Measurements from ENCODE around the gene CFAP69.
"Not testable (repeated sequence)": the region's sequence is repeated elsewhere in the genome, so short reads cannot be mapped to it uniquely, and the experiment has no call there.

Gene CFAP69

GRCh38 chr7:90232430-90232829 is 12.5 kb upstream of the CFAP69 start:
- no peak for DNase-seq

GRCh38 chr7:90233569-90233968 is 11.4 kb upstream of the CFAP69 start:
- no peak for DNase-seq

- no peak for DNase-seq
Measured at GRCh38 chr7:90236721-90237289, 8.2 kb upstream of the CFAP69 start.

- no peak for DNase-seq
Measured at GRCh38 chr7:90238022-90238421, 7.0 kb upstream of the CFAP69 start.

- DNase-seq: no peak
Measured at GRCh38 chr7:90238583-90238982, 6.4 kb upstream of the CFAP69 start.

GRCh38 chr7:90239050-90239449 is 5.9 kb upstream of the CFAP69 start:
- no peak for DNase-seq

GRCh38 chr7:90239625-90240228 is 5.2 kb upstream of the CFAP69 start:
- DNase-seq: no peak

- no peak for DNase-seq
Measured at GRCh38 chr7:90242369-90243168, 2.4 kb upstream of the CFAP69 start.

- DNase-seq: no peak
Measured at GRCh38 chr7:90243556-90243955, 1.4 kb upstream of the CFAP69 start.

GRCh38 chr7:90244565-90244908 is 437 bp upstream of the CFAP69 start:
- no peak for DNase-seq

GRCh38 chr7:90246171-90246570 is 1.2 kb downstream of the CFAP69 start:
- no peak for DNase-seq

- no peak for DNase-seq
Measured at GRCh38 chr7:90248706-90249105, 3.7 kb downstream of the CFAP69 start.

GRCh38 chr7:90250601-90251303 is 5.8 kb downstream of the CFAP69 start:
- DNase-seq: no peak

GRCh38 chr7:90251304-90251635 is 6.3 kb downstream of the CFAP69 start:
- DNase-seq: no peak

GRCh38 chr7:90256011-90256410 is 11.0 kb downstream of the CFAP69 start:
- not testable (repeated sequence) for DNase-seq

GRCh38 chr7:90256778-90257177 is 11.8 kb downstream of the CFAP69 start:
- no peak for DNase-seq

- DNase-seq: no peak
Measured at GRCh38 chr7:90261441-90261840, 16.5 kb downstream of the CFAP69 start.

GRCh38 chr7:90262438-90262837 is 17.5 kb downstream of the CFAP69 start:
- DNase-seq: peak; percentile 62

- no peak for DNase-seq
Measured at GRCh38 chr7:90266808-90267207, 21.8 kb downstream of the CFAP69 start.

GRCh38 chr7:90267263-90267858 is 22.4 kb downstream of the CFAP69 start:
- no peak for DNase-seq

- no peak for DNase-seq
Measured at GRCh38 chr7:90269163-90269562, 24.2 kb downstream of the CFAP69 start.

- DNase-seq: no peak
Measured at GRCh38 chr7:90270431-90271178, 25.6 kb downstream of the CFAP69 start.

GRCh38 chr7:90271753-90272152 is 26.8 kb downstream of the CFAP69 start:
- no peak for DNase-seq
